Measurements from ENCODE around the gene ZNF626. TPM values are rescaled to one million over a fixed set of nuclear protein-coding genes. Genes with fewer than 3 reads are reported as not detected.
"Not testable (repeated sequence)": the region's sequence is repeated elsewhere in the genome, so short reads cannot be mapped to it uniquely, and the experiment has no call there.

The ZNF626 gene
- total and polyA plus RNA-seq, 3 donors from 2014 or later: 4.5 to 19.7 (median 18.6) TPM

DNA sequence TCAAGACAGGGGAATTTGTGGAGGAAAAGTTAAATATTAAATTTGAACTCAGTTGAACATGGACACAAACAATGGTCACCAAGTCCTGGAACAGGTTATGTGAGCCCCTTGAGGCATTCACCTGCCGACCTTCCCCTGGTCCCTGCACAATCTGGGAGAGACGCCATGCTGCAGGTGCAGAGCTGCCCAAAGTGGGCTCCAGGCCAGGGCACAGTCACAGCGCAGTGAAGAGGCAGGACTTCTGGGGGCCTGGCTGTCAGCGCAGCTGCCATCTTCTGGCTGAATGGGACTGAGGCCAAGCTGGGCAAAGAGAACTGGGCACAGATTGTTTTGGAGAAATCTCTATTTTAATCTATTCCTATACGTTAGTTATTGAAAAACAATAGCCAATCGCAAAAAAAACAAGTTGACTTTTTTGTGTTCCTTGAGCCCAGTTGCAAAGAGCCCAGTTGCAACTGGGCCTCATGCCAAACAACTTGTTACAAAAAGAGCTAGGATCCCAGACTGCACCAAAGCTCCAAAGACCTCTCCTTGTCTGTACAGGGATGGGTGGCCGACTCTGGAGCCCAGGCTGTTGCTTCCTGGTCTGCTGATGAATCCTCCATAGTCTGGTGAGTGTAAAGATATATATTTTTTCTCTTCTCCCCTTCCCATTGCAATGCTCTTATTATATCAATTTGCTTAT lies 1.2 kb upstream of the ZNF626 start:
- no peak for TF ChIP-seq POLR2A (IDR thresholded peaks at IDR 0.05)
- no peak for TF ChIP-seq CTCF (IDR thresholded peaks at IDR 0.05)
- peak; percentile 69 for DNase-seq
- Histone ChIP-seq H3K4me1 (peaks cover 8% of the 10 kb centered on the region), H3K27ac (peak overlapping the region in 1 of 2 donors; percentile 18), H3K36me3 (ENCODE audit: low read depth, missing control alignments) (no peaks in the 10 kb centered on the region), H3K27me3 (no peaks in the 10 kb centered on the region), H3K9me3 (no peaks in the 10 kb centered on the region), H3K4me3 (no peak overlapping the region)
- intact Hi-C loops (cut with DNase I; ENCODE audit: low total_unique reads): no loop called here
- WGBS, 2 donors: 79 to 85% methylated on average over 7 of the region's 7 CpGs

- intact Hi-C loops (cut with DNase I; ENCODE audit: low total_unique reads): no loop called here
- DNase-seq: peak; percentile 22
Measured at GRCh38 chr19:20660473-20661140, 764 bp downstream of the ZNF626 start.

DNA sequence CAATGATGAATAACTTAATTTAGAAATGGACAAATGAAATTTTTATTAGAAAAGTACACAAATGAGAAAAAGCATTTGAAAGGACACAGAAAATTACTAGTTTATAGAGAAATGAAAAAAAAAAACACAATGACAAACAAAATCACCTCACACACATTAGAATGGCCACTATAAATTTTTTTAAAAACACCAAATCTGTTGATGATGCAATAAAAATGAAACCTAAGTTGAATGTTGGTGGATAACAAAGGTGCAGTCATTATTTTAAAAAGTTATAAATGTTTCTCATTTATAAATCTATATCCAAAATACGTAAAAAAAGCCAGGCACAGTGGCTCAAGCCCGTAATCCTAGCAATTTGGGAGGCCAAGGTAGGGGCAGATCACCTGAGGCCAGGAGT lies 20.8 kb downstream of the ZNF626 start:
- TF ChIP-seq POLR2A (IDR thresholded peaks at IDR 0.05): no peak
- no peak for TF ChIP-seq CTCF (IDR thresholded peaks at IDR 0.05)
- H3K4me1 ChIP-seq: no peaks in the 10 kb centered on the region
- no peaks in the 10 kb centered on the region for H3K9me3 ChIP-seq
- intact Hi-C loops (cut with DNase I; ENCODE audit: low total_unique reads): no loop called here
- no peak overlapping the region for H3K27ac ChIP-seq
- H3K27me3 ChIP-seq: no peaks in the 10 kb centered on the region
- H3K36me3 ChIP-seq (ENCODE audit: low read depth, missing control alignments): no peaks in the 10 kb centered on the region
- no peak overlapping the region for H3K4me3 ChIP-seq
- no peak for DNase-seq
- 90 to 98% methylated on average over 2 of the region's 2 CpGs for WGBS, 2 donors

More at GRCh38 chr19:20660473-20661140, 764 bp downstream of the ZNF626 start:
- Histone ChIP-seq H3K27me3 (no peaks in the 10 kb centered on the region), H3K4me1 (peaks cover 8% of the 10 kb centered on the region), H3K4me3 (peak overlapping the region; percentile 76 to 83), H3K9me3 (no peaks in the 10 kb centered on the region), H3K27ac (peak overlapping the region; percentile 87), H3K36me3 (ENCODE audit: low read depth, missing control alignments) (no peaks in the 10 kb centered on the region)
- TF ChIP-seq CTCF (IDR thresholded peaks at IDR 0.05) (no peak), POLR2A (IDR thresholded peaks at IDR 0.05) (no peak)
- 18 to 25% methylated on average over 29 of the region's 29 CpGs for WGBS, 2 donors

GRCh38 chr19:20640023-20640422 lies 21.3 kb downstream of the ZNF626 start:
- no peak overlapping the region for H3K4me3 ChIP-seq
- no peak for TF ChIP-seq POLR2A (IDR thresholded peaks at IDR 0.05)
- no peak for TF ChIP-seq CTCF (IDR thresholded peaks at IDR 0.05)
- H3K27me3 ChIP-seq: no peaks in the 10 kb centered on the region
- DNase-seq: no peak
- H3K4me1 ChIP-seq: no peaks in the 10 kb centered on the region
- WGBS, 2 donors: 96% methylated on average over 2 of the region's 2 CpGs
- no peaks in the 10 kb centered on the region for H3K36me3 ChIP-seq (ENCODE audit: low read depth, missing control alignments)
- H3K27ac ChIP-seq: no peak overlapping the region
- intact Hi-C loops (cut with DNase I; ENCODE audit: low total_unique reads): no loop called here
- no peaks in the 10 kb centered on the region for H3K9me3 ChIP-seq

DNA sequence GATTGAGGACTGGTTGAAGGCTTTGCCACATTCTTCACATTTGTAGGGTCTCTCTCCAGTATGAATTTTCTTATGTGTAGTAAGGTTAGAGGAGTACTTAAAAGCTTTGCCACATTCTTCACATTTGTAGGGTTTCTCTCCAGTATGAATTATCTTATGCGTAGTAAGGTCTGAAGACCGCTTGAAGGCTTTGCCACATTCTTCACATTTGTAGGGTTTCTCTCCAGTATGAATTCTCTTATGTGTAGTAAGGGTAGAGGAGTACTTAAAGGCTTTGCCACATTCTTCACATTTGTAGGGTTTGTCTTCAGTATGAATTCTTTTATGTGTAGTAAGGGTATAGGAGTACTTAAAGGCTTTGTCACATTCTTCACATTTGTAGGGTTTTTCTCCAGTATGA lies 36.8 kb downstream of the ZNF626 start:
- H3K36me3 ChIP-seq (ENCODE audit: low read depth, missing control alignments); H3K4me3 ChIP-seq; H3K9me3 ChIP-seq; DNase-seq; H3K27me3 ChIP-seq; intact Hi-C loops (cut with DNase I; ENCODE audit: low total_unique reads); H3K27ac ChIP-seq; H3K4me1 ChIP-seq: not testable (repeated sequence)
- 82 to 93% methylated on average over 2 of the region's 2 CpGs for WGBS, 2 donors
